GM12801 (cell line): ENCODE results near the gene SDHD.

ENCODE experiments used
- TF ChIP-seq, protein P1 (sequence below): IDR thresholded peaks from one replicate; pipeline ENCODE4 v1.5.1; 2011; ENCODE audit warnings: control low read depth; ENCODE audit not compliant: insufficient read length; ENCODE audit errors: extremely low read depth

Gene SDHD

DNA sequence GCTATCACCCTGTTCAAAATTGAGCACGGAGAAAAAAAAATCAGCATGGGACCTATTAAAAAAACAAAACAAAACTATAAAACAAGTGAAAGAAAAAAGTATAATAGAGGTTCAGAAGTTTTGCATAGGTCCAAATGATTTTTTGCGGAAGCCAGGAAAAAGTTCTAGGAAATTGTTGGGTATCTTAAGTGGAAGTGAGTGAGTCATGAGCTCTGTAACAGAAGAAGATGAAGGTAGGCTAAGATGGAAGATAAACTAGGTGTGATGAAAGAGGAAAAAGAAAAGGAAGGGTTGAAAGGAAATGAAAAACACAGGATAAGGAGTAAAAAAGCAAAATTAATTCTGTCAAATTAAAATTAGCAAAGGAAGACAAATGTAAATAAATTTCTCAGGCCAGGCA, 27.8 kb downstream of the SDHD start:
- TF ChIP-seq, protein P1, sequence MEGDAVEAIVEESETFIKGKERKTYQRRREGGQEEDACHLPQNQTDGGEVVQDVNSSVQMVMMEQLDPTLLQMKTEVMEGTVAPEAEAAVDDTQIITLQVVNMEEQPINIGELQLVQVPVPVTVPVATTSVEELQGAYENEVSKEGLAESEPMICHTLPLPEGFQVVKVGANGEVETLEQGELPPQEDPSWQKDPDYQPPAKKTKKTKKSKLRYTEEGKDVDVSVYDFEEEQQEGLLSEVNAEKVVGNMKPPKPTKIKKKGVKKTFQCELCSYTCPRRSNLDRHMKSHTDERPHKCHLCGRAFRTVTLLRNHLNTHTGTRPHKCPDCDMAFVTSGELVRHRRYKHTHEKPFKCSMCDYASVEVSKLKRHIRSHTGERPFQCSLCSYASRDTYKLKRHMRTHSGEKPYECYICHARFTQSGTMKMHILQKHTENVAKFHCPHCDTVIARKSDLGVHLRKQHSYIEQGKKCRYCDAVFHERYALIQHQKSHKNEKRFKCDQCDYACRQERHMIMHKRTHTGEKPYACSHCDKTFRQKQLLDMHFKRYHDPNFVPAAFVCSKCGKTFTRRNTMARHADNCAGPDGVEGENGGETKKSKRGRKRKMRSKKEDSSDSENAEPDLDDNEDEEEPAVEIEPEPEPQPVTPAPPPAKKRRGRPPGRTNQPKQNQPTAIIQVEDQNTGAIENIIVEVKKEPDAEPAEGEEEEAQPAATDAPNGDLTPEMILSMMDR = no peak

DNA sequence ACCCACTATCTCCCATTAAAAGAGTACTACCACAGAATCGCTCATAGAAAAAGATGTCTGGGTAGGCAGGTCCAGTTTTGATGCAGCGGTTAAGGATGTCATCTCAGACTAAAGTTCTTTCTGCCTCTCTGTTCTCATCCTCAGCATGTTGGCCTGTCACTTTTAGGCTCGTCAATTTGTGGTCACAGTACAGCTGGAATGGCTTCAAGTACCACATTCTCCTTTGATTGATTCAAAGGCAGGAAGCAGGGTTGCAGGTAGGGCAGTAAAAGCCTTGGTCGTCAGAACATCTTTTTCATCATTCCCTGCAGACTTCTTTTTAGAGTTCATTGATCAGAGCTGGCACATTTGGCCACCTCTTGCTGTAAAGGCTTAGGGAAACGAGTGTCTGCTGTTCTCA, 28.7 kb downstream of the SDHD start:
- TF ChIP-seq, protein P1 = no peak

DNA sequence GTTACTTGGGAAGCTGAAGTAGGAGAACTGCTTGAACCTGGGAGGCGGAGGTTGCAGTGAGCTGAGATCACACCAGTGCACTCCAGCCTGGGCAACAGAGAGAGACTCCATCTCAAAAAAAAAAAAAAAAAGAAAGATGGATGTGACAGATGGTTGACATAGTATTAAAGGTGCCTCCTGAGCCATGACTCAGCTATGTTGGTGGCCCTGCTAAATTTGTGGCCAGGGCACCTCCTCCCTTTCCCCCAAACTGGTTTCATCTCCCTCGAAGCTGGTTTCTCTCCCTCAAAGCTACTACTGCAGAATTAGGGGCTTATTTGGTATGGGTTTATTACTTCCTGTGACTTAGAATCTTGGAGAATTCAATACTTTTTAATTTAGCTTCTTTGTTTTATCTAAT, 31.5 kb downstream of the SDHD start:
- TF ChIP-seq, protein P1 = no peak

DNA sequence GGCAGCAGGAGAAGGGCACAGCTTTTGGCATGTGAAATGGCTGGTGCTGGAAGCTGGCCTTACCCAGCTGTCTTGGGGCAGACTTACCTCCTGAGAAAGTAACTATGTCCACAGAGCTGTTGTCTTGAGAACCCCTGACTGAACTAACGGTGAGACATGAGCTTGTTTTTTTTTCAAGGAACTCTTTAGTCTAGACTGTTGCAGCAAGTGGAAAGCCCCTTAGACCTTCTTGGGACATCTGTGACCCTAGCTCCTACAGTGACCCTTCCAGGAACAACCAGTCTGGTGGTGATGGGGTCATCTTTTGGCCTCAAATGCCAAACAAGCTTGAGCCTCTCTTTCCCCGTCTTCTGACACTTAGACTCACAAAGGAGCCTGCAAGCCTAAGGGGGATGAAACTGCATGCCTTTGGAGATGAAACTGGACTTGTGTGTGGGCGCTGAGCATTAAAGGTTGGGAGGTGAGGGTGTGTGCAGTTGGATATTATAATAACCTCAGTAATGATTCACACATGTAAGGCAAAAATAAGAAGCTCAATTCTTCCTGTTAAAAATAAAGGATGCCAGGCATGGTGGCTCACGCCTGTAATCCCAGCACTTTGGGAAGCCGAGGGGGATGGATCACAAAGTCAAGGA, 35.4 kb downstream of the SDHD start:
- TF ChIP-seq, protein P1 = no peak

DNA sequence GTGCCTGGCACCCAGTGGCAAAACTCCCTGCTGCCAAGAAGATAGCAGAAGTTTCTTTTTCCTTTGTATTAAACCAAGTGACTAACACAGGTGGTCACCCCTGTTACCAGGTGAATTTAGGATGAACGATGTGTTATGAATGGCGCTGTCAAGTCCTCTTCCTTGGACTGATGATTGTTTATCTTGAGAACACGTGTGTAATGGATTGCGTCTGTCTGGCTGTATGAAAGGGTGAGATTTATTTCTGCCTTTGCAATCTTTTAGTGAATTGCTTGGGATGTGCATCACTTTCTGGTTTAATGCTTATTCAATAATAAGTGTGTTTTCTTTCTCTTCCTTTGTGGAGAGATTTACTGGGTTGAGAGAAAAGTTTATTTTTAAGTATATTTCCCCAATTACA, 36.5 kb downstream of the SDHD start:
- TF ChIP-seq, protein P1 = no peak

DNA sequence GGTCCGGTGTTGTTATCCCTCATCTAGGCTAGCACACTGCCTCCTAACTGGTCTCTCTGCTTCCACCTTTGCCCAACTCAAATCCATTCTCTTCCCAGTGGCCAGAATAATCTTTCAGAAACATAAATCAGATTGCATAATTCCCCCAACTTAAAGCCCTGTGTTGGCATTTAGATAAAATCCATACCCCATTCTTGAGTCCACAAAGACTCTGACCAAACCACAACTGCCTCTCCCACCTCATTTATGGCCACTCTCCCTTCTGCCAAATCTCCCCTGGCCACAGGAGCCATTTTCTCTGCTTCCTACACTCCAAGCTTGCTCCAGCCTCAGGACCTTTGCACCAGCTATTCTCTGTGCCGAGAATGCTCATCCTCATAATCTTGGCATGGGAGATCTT, 40.4 kb downstream of the SDHD start:
- TF ChIP-seq, protein P1 = no peak

DNA sequence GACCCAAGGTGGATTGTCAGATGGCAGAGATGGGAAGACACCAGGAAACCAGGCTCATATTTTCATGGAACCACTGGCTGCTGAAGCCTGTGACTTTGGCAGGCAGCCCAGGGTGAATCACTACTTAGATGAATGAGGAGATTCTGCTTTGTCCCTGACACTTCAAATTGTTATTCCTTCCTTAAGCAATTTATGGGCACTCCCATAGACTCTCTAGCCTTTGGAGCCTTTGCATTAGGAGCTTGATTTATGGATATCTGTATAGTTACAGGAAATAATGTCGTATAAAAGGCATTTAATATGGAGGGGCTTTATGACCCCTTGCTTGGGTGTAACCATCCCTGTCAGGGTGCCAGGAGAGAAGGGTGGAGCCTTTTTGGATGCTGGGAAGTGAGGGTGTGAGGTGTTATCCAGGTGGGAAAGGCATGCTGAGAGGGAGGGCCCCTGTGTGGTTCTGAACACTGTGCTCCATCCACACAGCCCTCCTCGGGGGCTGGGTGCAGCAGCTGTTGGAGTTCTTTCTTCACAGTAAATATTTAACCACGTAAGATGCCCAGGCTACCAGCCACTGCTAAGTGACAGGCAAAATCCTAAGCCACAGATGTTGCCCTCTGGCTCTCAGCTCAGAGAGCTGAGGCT, 41.9 kb downstream of the SDHD start:
- TF ChIP-seq, protein P1 = no peak
